ENCODE results near the gene LIPT2.
A peak's percentile ranks its signal among the peaks of the same experiment; 100 is the strongest.

The LIPT2 gene

GRCh38 chr11:74485868-74486267, 7.7 kb downstream of the LIPT2 start:
- 100% methylated on average over 1 of the region's 2 CpGs for WGBS (ENCODE audit: insufficient coverage)
- peak in 2 of 3 donors; percentile 39 to 56 for DNase-seq
- Histone ChIP-seq H3K4me1 (ENCODE audit: control extremely low read depth in 1 of 4, control insufficient read depth in 4 of 4, insufficient read depth in 4 of 4, low read length in 3 of 4) (peaks cover 0 to 11% (median 3%) of the 10 kb centered on the region in 4 experiments), H3K27ac (ENCODE audit: insufficient read depth in 1 of 2, low read depth in 1 of 2, low read length in 2 of 2, poor library complexity in 1 of 2, severe bottlenecking in 2 of 2) (no peak overlapping the region), H3K9me3 (ENCODE audit: control extremely low read depth in 1 of 5, control insufficient read depth in 4 of 5, insufficient read depth in 2 of 5, low read depth in 1 of 5, low read length in 4 of 5) (no peaks in the 10 kb centered on the region), H3K27me3 (replicated peaks in 2 of 5; ENCODE audit: control insufficient read depth in 4 of 5, insufficient read depth in 5 of 5, low read length in 4 of 5) (no peaks in the 10 kb centered on the region), H3K36me3 (ENCODE audit: control insufficient read depth in 4 of 4, insufficient read depth in 4 of 4, low read length in 3 of 4) (peaks cover 0 to under 1% (median 0%) of the 10 kb centered on the region in 4 experiments), H3K4me3 (ENCODE audit: control insufficient read depth in 1 of 7, extremely low read depth in 1 of 7, insufficient read depth in 4 of 7, low read depth in 2 of 7, low read length in 6 of 7) (no peak overlapping the region)
- POLR2A ChIA-PET = no interaction called here
- CTCF ChIA-PET = interaction anchor here (0.8 to 1.0 kb wide), 2 partner anchors 10 to 33 kb away, joined by 3 to 5 read pairs; no protein-coding TSS in a partner anchor

- DNase-seq = peak in 1 of 3 donors; percentile 27
- Histone ChIP-seq H3K4me1 (ENCODE audit: control extremely low read depth in 1 of 4, control insufficient read depth in 4 of 4, insufficient read depth in 4 of 4, low read length in 3 of 4) (peaks cover 0 to 11% (median 8%) of the 10 kb centered on the region in 4 experiments), H3K4me3 (ENCODE audit: control insufficient read depth in 1 of 7, extremely low read depth in 1 of 7, insufficient read depth in 4 of 7, low read depth in 2 of 7, low read length in 6 of 7) (no peak overlapping the region), H3K27ac (ENCODE audit: insufficient read depth in 1 of 2, low read depth in 1 of 2, low read length in 2 of 2, poor library complexity in 1 of 2, severe bottlenecking in 2 of 2) (no peak overlapping the region), H3K9me3 (ENCODE audit: control extremely low read depth in 1 of 5, control insufficient read depth in 4 of 5, insufficient read depth in 2 of 5, low read depth in 1 of 5, low read length in 4 of 5) (no peaks in the 10 kb centered on the region), H3K27me3 (replicated peaks in 2 of 5; ENCODE audit: control insufficient read depth in 4 of 5, insufficient read depth in 5 of 5, low read length in 4 of 5) (no peaks in the 10 kb centered on the region), H3K36me3 (ENCODE audit: control insufficient read depth in 4 of 4, insufficient read depth in 4 of 4, low read length in 3 of 4) (no peaks in the 10 kb centered on the region)
- CTCF ChIA-PET = interaction anchor here (0.9 to 1.6 kb wide), 3 partner anchors 27 to 93 kb away, joined by 3 read pairs; no protein-coding TSS in a partner anchor
- POLR2A ChIA-PET = no interaction called here
- WGBS (ENCODE audit: insufficient coverage) = 71% methylated on average over 1 of the region's 3 CpGs
These were observed 12.7 kb downstream of the LIPT2 start for GRCh38 chr11:74480688-74481417.

GRCh38 chr11:74479732-74480123, 13.8 kb downstream of the LIPT2 start:
- DNase-seq = peak in 1 of 3 donors; percentile 38
- H3K4me1 ChIP-seq (ENCODE audit: control extremely low read depth in 1 of 4, control insufficient read depth in 4 of 4, insufficient read depth in 4 of 4, low read length in 3 of 4) = peaks cover 0 to 8% (median 5%) of the 10 kb centered on the region in 4 experiments
- no peak overlapping the region for H3K27ac ChIP-seq (ENCODE audit: insufficient read depth in 1 of 2, low read depth in 1 of 2, low read length in 2 of 2, poor library complexity in 1 of 2, severe bottlenecking in 2 of 2)
- H3K4me3 ChIP-seq (ENCODE audit: control insufficient read depth in 1 of 7, extremely low read depth in 1 of 7, insufficient read depth in 4 of 7, low read depth in 2 of 7, low read length in 6 of 7) = no peak overlapping the region
- 38% methylated on average over 1 of the region's 1 CpG for WGBS (ENCODE audit: insufficient coverage)
- H3K27me3 ChIP-seq (replicated peaks in 2 of 5; ENCODE audit: control insufficient read depth in 4 of 5, insufficient read depth in 5 of 5, low read length in 4 of 5) = no peaks in the 10 kb centered on the region
- no peaks in the 10 kb centered on the region for H3K36me3 ChIP-seq (ENCODE audit: control insufficient read depth in 4 of 4, insufficient read depth in 4 of 4, low read length in 3 of 4)
- ChIA-PET CTCF (interaction anchor here (0.6 to 1.2 kb wide), 3 partner anchors 28 to 92 kb away, joined by 3 read pairs; no protein-coding TSS in a partner anchor), POLR2A (no interaction called here)
- no peaks in the 10 kb centered on the region for H3K9me3 ChIP-seq (ENCODE audit: control extremely low read depth in 1 of 5, control insufficient read depth in 4 of 5, insufficient read depth in 2 of 5, low read depth in 1 of 5, low read length in 4 of 5)

GRCh38 chr11:74478877-74479731, 14.4 kb downstream of the LIPT2 start:
- ChIA-PET CTCF (interaction anchor here (0.6 kb wide), 1 partner anchor 75 kb away, joined by 3 read pairs; no protein-coding TSS in a partner anchor), POLR2A (no interaction called here)
- 90% methylated on average over 8 of the region's 10 CpGs for WGBS (ENCODE audit: insufficient coverage)

GRCh38 chr11:74476536-74476935, 17.0 kb downstream of the LIPT2 start:
- no peaks in the 10 kb centered on the region for H3K9me3 ChIP-seq (ENCODE audit: control extremely low read depth in 1 of 5, control insufficient read depth in 4 of 5, insufficient read depth in 2 of 5, low read depth in 1 of 5, low read length in 4 of 5)
- ChIA-PET POLR2A (no interaction called here), CTCF (interaction anchor here (1.0 to 1.7 kb wide), 6 partner anchors 9 to 24 kb away, joined by 3 to 5 read pairs (median 4); no protein-coding TSS in a partner anchor)
- 100% methylated on average over 1 of the region's 2 CpGs for WGBS (ENCODE audit: insufficient coverage)
- H3K4me3 ChIP-seq (ENCODE audit: control insufficient read depth in 1 of 7, extremely low read depth in 1 of 7, insufficient read depth in 4 of 7, low read depth in 2 of 7, low read length in 6 of 7) = no peak overlapping the region
- no peaks in the 10 kb centered on the region for H3K36me3 ChIP-seq (ENCODE audit: control insufficient read depth in 4 of 4, insufficient read depth in 4 of 4, low read length in 3 of 4)
- H3K27ac ChIP-seq (ENCODE audit: insufficient read depth in 1 of 2, low read depth in 1 of 2, low read length in 2 of 2, poor library complexity in 1 of 2, severe bottlenecking in 2 of 2) = no peak overlapping the region
- peaks cover 0 to 8% (median 5%) of the 10 kb centered on the region in 4 experiments for H3K4me1 ChIP-seq (ENCODE audit: control extremely low read depth in 1 of 4, control insufficient read depth in 4 of 4, insufficient read depth in 4 of 4, low read length in 3 of 4)
- no peak for DNase-seq
- no peaks in the 10 kb centered on the region for H3K27me3 ChIP-seq (replicated peaks in 2 of 5; ENCODE audit: control insufficient read depth in 4 of 5, insufficient read depth in 5 of 5, low read length in 4 of 5)

More at GRCh38 chr11:74478877-74479731, 14.4 kb downstream of the LIPT2 start:
- Histone ChIP-seq H3K4me1 (ENCODE audit: control extremely low read depth in 1 of 4, control insufficient read depth in 4 of 4, insufficient read depth in 4 of 4, low read length in 3 of 4) (peaks cover 0 to 8% (median 5%) of the 10 kb centered on the region in 4 experiments), H3K4me3 (ENCODE audit: control insufficient read depth in 1 of 7, extremely low read depth in 1 of 7, insufficient read depth in 4 of 7, low read depth in 2 of 7, low read length in 6 of 7) (no peak overlapping the region), H3K27ac (ENCODE audit: insufficient read depth in 1 of 2, low read depth in 1 of 2, low read length in 2 of 2, poor library complexity in 1 of 2, severe bottlenecking in 2 of 2) (no peak overlapping the region), H3K36me3 (ENCODE audit: control insufficient read depth in 4 of 4, insufficient read depth in 4 of 4, low read length in 3 of 4) (no peaks in the 10 kb centered on the region), H3K9me3 (ENCODE audit: control extremely low read depth in 1 of 5, control insufficient read depth in 4 of 5, insufficient read depth in 2 of 5, low read depth in 1 of 5, low read length in 4 of 5) (no peaks in the 10 kb centered on the region), H3K27me3 (replicated peaks in 2 of 5; ENCODE audit: control insufficient read depth in 4 of 5, insufficient read depth in 5 of 5, low read length in 4 of 5) (no peaks in the 10 kb centered on the region)
- DNase-seq = no peak

DNA sequence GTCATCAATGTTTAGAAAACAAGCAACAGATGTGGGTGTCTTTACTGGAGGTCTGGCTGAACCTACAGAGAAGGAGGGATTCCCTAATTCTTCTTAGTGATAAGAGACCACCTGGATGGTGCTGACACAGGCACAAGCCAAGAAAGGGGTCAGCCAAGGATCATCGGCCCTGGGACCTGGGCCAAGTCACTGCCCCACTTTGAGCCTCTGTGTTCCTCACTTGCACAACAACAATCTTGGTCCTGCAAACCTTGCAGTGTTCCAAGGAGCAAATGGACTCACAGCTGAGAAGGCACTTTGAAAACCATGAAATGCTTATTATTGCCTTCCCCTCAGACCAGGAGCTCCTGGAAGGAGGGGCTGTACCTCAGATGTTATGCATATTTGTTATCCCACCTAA, 19.2 kb downstream of the LIPT2 start:
- no peak overlapping the region for H3K27ac ChIP-seq (ENCODE audit: insufficient read depth in 1 of 2, low read depth in 1 of 2, low read length in 2 of 2, poor library complexity in 1 of 2, severe bottlenecking in 2 of 2)
- WGBS (ENCODE audit: insufficient coverage) = 85% methylated on average over 1 of the region's 1 CpG
- POLR2A ChIA-PET = no interaction called here

More for the DNA sequence above, 19.2 kb downstream of the LIPT2 start:
- H3K9me3 ChIP-seq (ENCODE audit: control extremely low read depth in 1 of 5, control insufficient read depth in 4 of 5, insufficient read depth in 2 of 5, low read depth in 1 of 5, low read length in 4 of 5) = no peaks in the 10 kb centered on the region
- DNase-seq = no peak
- peaks cover 0 to 5% (median under 1%) of the 10 kb centered on the region in 4 experiments for H3K4me1 ChIP-seq (ENCODE audit: control extremely low read depth in 1 of 4, control insufficient read depth in 4 of 4, insufficient read depth in 4 of 4, low read length in 3 of 4)
- H3K36me3 ChIP-seq (ENCODE audit: control insufficient read depth in 4 of 4, insufficient read depth in 4 of 4, low read length in 3 of 4) = no peaks in the 10 kb centered on the region
- no peaks in the 10 kb centered on the region for H3K27me3 ChIP-seq (replicated peaks in 2 of 5; ENCODE audit: control insufficient read depth in 4 of 5, insufficient read depth in 5 of 5, low read length in 4 of 5)
- CTCF ChIA-PET = interaction anchor here (0.9 kb wide), 1 partner anchor 25 kb away, joined by 3 read pairs; no protein-coding TSS in a partner anchor
- H3K4me3 ChIP-seq (ENCODE audit: control insufficient read depth in 1 of 7, extremely low read depth in 1 of 7, insufficient read depth in 4 of 7, low read depth in 2 of 7, low read length in 6 of 7) = no peak overlapping the region
